ENCODE data around the gene MAPK7.

The MAPK7 gene

GRCh38 chr17:19418251-19418992 lies 40.1 kb downstream of the MAPK7 start:
- peak; percentile 51 for DNase-seq (ENCODE audit: low spot score)

GRCh38 chr17:19421219-19421618 lies 42.9 kb downstream of the MAPK7 start:
- DNase-seq (ENCODE audit: low spot score): no peak

GRCh38 chr17:19421926-19422325 lies 43.6 kb downstream of the MAPK7 start:
- DNase-seq (ENCODE audit: low spot score): no peak

- no peak for DNase-seq (ENCODE audit: low spot score)
Observed at GRCh38 chr17:19424934-19425868, 46.9 kb downstream of the MAPK7 start.

GRCh38 chr17:19426631-19427030 lies 48.3 kb downstream of the MAPK7 start:
- DNase-seq (ENCODE audit: low spot score): no peak

- no peak for DNase-seq (ENCODE audit: low spot score)
Observed at GRCh38 chr17:19431691-19432090, 53.4 kb downstream of the MAPK7 start.
